Ishikawa (cell line): ENCODE data around the gene CCDC39.

Experiments used
- CEBPB ChIP-seq: IDR thresholded peaks from 2 replicates; pipeline ENCODE4 v1.6.1; 2012
- CREB1 ChIP-seq: IDR thresholded peaks from 2 replicates; pipeline ENCODE4 v1.6.1; 2012; ENCODE audit warnings: low read depth
- EP300 ChIP-seq: IDR thresholded peaks from 2 replicates; pipeline ENCODE4 v1.6.1; 2012; ENCODE audit warnings: borderline replicate concordance
- NFIC ChIP-seq: IDR thresholded peaks from 2 replicates; pipeline ENCODE4 v1.6.1; 2012
- RAD21 ChIP-seq: IDR thresholded peaks from 2 replicates; pipeline ENCODE4 v1.6.1; 2012; ENCODE audit warnings: low read depth
- REST ChIP-seq: IDR thresholded peaks from 2 replicates; pipeline ENCODE4 v1.6.1; 2012; ENCODE audit warnings: low read depth, mild to moderate bottlenecking
- TAF1 ChIP-seq: IDR thresholded peaks from 2 replicates; pipeline ENCODE4 v1.6.1; 2012; ENCODE audit warnings: low read depth, mild to moderate bottlenecking
- TCF12 ChIP-seq: IDR thresholded peaks from 2 replicates; pipeline ENCODE4 v1.6.1; 2012; ENCODE audit warnings: low read depth
- TEAD4 ChIP-seq: IDR thresholded peaks from 2 replicates; pipeline ENCODE4 v1.6.1; 2012
- YY1 ChIP-seq: IDR thresholded peaks from 2 replicates; pipeline ENCODE4 v1.6.1; 2012; ENCODE audit warnings: low read depth
- ZBTB7A ChIP-seq: IDR thresholded peaks from 2 replicates; pipeline ENCODE4 v1.6.1; 2012; ENCODE audit warnings: low read depth
- TF ChIP-seq, protein P1 (sequence below): IDR thresholded peaks from 2 replicates; pipeline ENCODE4 v1.6.1; 2012
- TF ChIP-seq, protein P2 (sequence below): IDR thresholded peaks from 2 replicates; pipeline ENCODE4 v1.6.1; 2012

GRCh38 chr3:180684807-180685206, 5.5 kb upstream of the CCDC39 start:
- TF ChIP-seq EP300 (no peak), TCF12 (no peak), CEBPB (no peak), TAF1 (no peak), TEAD4 (no peak), YY1 (no peak), CREB1 (no peak), RAD21 (no peak), ZBTB7A (no peak), NFIC (no peak), REST (no peak)
- TF ChIP-seq, protein P1, sequence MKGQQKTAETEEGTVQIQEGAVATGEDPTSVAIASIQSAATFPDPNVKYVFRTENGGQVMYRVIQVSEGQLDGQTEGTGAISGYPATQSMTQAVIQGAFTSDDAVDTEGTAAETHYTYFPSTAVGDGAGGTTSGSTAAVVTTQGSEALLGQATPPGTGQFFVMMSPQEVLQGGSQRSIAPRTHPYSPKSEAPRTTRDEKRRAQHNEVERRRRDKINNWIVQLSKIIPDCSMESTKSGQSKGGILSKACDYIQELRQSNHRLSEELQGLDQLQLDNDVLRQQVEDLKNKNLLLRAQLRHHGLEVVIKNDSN = no peak
- TF ChIP-seq, protein P2, sequence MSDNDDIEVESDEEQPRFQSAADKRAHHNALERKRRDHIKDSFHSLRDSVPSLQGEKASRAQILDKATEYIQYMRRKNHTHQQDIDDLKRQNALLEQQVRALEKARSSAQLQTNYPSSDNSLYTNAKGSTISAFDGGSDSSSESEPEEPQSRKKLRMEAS = no peak
